SK-N-SH treated with all-trans-retinoic acid at 6 μM for 48 hours (cell line): ENCODE data around the gene DTNB.

Experiments used
- TOX ChIP-seq: fragments of 250-450 bp; sonication (Bioruptor Pico); IDR thresholded peaks from 2 replicates; pipeline ENCODE4 v1.8.0; 2021; ENCODE audit warnings: mild to moderate bottlenecking, moderate library complexity, borderline replicate concordance
- TSHZ2 ChIP-seq: fragments of 250-450 bp; sonication (Bioruptor Pico); IDR thresholded peaks from 2 replicates; pipeline ENCODE4 v1.5.0; 2020; ENCODE audit warnings: mild to moderate bottlenecking, moderate library complexity
- ZFP30 ChIP-seq: fragments of 450-650 bp; formaldehyde crosslinking; IDR thresholded peaks from 2 replicates; pipeline ENCODE4 v1.5.0; 2022; ENCODE audit warnings: mild to moderate bottlenecking, moderate library complexity

DNA sequence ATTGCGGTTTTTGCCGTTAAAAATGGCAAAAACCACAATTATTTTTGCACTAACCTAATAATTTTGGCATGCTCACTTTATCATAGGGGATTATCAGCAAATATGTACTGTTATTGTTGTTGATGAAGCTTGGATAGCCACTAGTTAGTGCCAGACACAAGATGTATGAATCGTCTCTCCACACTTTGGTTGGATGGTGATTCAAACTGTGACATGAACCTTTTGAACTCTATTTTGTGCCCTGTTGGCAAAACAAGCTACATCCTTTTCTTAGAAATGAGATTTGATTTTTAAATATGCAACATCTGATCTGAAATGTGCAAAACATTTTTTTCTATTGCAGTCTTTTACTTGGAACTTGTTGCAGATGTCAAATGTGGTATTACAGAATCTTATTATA is 48.8 kb upstream of the DTNB start:
- TF ChIP-seq TOX = no peak
- no peak for TF ChIP-seq TSHZ2 (CRISPR knock-in tag)
- no peak for TF ChIP-seq ZFP30 (CRISPR knock-in tag)
